Measurements from ENCODE around the gene RNF26. TPM values are rescaled to one million over a fixed set of nuclear protein-coding genes. Genes with fewer than 3 reads are reported as not detected.

The RNF26 gene
- total and polyA plus RNA-seq, 2 donors: 4.7 to 33.3 TPM

- DNase-seq (ENCODE audit: extremely low spot score): no peak
- 72% methylated on average over 13 of the region's 13 CpGs for WGBS
- no peak overlapping the region for H3K4me3 ChIP-seq (ENCODE audit: low read depth, low read length)
- no peaks in the 10 kb centered on the region for H3K36me3 ChIP-seq (ENCODE audit: insufficient read depth)
- peak overlapping the region; percentile 84 for H3K27ac ChIP-seq (ENCODE audit: low read depth)
- no peaks in the 10 kb centered on the region for H3K4me1 ChIP-seq (ENCODE audit: insufficient read depth)
These were observed 35.0 kb downstream of the RNF26 start for GRCh38 chr11:119369132-119369925.

- Histone ChIP-seq H3K4me3 (ENCODE audit: low read depth, low read length) (no peak overlapping the region), H3K27ac (ENCODE audit: low read depth) (no peak overlapping the region)
These were observed 36.2 kb downstream of the RNF26 start for GRCh38 chr11:119370486-119371046.

GRCh38 chr11:119371067-119371601 is 36.8 kb downstream of the RNF26 start:
- no peaks in the 10 kb centered on the region for H3K4me1 ChIP-seq (ENCODE audit: insufficient read depth)
- WGBS: 63% methylated on average over 8 of the region's 8 CpGs
- H3K36me3 ChIP-seq (ENCODE audit: insufficient read depth): no peaks in the 10 kb centered on the region
- no peak overlapping the region for H3K4me3 ChIP-seq (ENCODE audit: low read depth, low read length)
- no peak overlapping the region for H3K27ac ChIP-seq (ENCODE audit: low read depth)
- DNase-seq (ENCODE audit: extremely low spot score): no peak

More at GRCh38 chr11:119370486-119371046, 36.2 kb downstream of the RNF26 start:
- no peaks in the 10 kb centered on the region for H3K36me3 ChIP-seq (ENCODE audit: insufficient read depth)
- no peak for DNase-seq (ENCODE audit: extremely low spot score)
- H3K4me1 ChIP-seq (ENCODE audit: insufficient read depth): no peaks in the 10 kb centered on the region
- 54% methylated on average over 8 of the region's 8 CpGs for WGBS

- no peak overlapping the region for H3K4me3 ChIP-seq (ENCODE audit: low read depth, low read length)
- H3K36me3 ChIP-seq (ENCODE audit: insufficient read depth): no peaks in the 10 kb centered on the region
- no peak overlapping the region for H3K27ac ChIP-seq (ENCODE audit: low read depth)
- H3K4me1 ChIP-seq (ENCODE audit: insufficient read depth): no peaks in the 10 kb centered on the region
- DNase-seq (ENCODE audit: extremely low spot score): no peak
- 76% methylated on average over 8 of the region's 8 CpGs for WGBS
These were observed 37.5 kb downstream of the RNF26 start for GRCh38 chr11:119371778-119372182.

DNA sequence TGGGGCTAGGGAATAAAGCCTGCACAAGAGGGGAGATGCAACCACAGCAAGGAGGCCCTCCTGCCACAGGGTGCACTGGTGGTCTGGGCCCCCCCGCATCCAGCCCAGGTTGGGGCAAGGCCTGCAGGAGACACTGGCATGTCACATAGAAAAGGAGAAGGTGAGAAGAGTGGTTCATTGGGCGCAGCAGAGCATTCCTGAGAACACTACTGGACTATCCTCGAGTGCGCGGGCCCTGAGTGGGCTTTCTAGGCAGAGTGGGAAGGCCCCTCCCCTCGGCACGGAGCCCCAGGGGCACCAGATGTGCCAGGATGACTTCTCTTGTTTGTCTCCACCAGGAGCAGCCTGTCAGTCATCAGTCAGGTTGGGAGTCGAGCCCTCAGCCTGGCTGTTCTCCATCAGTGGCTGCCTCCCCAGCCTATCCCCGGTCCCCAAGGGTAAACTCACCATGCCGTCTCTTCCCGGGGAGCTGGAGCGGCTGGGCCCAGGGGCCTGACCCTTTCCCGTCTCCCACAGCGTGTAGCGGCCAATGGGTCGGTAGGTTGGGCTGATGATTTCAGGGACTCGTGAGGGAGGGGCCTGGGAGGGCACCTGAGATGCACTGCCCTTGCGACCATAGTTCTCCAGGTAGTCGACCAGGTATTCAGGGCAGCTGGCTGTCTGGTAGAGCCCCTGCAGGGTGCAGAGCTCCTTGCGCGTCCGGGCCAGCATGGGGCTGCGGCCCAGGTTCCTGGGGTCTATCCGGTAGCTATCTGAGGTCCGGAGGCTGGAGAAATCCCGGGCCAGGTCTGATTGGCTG is 38.1 kb downstream of the RNF26 start:
- no peaks in the 10 kb centered on the region for H3K4me1 ChIP-seq (ENCODE audit: insufficient read depth)
- DNase-seq (ENCODE audit: extremely low spot score): no peak
- no peak overlapping the region for H3K27ac ChIP-seq (ENCODE audit: low read depth)
- no peaks in the 10 kb centered on the region for H3K36me3 ChIP-seq (ENCODE audit: insufficient read depth)
- 89% methylated on average over 26 of the region's 26 CpGs for WGBS
- no peak overlapping the region for H3K4me3 ChIP-seq (ENCODE audit: low read depth, low read length)

GRCh38 chr11:119373059-119373920 is 39.0 kb downstream of the RNF26 start:
- Histone ChIP-seq H3K4me1 (ENCODE audit: insufficient read depth) (no peaks in the 10 kb centered on the region), H3K4me3 (ENCODE audit: low read depth, low read length) (no peak overlapping the region), H3K36me3 (ENCODE audit: insufficient read depth) (no peaks in the 10 kb centered on the region), H3K27ac (ENCODE audit: low read depth) (no peak overlapping the region)
- DNase-seq (ENCODE audit: extremely low spot score): no peak
- WGBS: 85% methylated on average over 23 of the region's 23 CpGs

GRCh38 chr11:119373921-119374631 is 39.7 kb downstream of the RNF26 start:
- 56% methylated on average over 5 of the region's 5 CpGs for WGBS

GRCh38 chr11:119374632-119375336 is 40.5 kb downstream of the RNF26 start:
- DNase-seq (ENCODE audit: extremely low spot score): no peak
- no peaks in the 10 kb centered on the region for H3K4me1 ChIP-seq (ENCODE audit: insufficient read depth)
- H3K4me3 ChIP-seq (ENCODE audit: low read depth, low read length): no peak overlapping the region
- 43% methylated on average over 11 of the region's 11 CpGs for WGBS
- no peaks in the 10 kb centered on the region for H3K36me3 ChIP-seq (ENCODE audit: insufficient read depth)
- no peak overlapping the region for H3K27ac ChIP-seq (ENCODE audit: low read depth)

More at GRCh38 chr11:119373921-119374631, 39.7 kb downstream of the RNF26 start:
- Histone ChIP-seq H3K36me3 (ENCODE audit: insufficient read depth) (no peaks in the 10 kb centered on the region), H3K4me3 (ENCODE audit: low read depth, low read length) (no peak overlapping the region), H3K27ac (ENCODE audit: low read depth) (no peak overlapping the region), H3K4me1 (ENCODE audit: insufficient read depth) (no peaks in the 10 kb centered on the region)
- DNase-seq (ENCODE audit: extremely low spot score): no peak

GRCh38 chr11:119375337-119376196 is 41.2 kb downstream of the RNF26 start:
- WGBS: 41% methylated on average over 14 of the region's 14 CpGs
- no peaks in the 10 kb centered on the region for H3K36me3 ChIP-seq (ENCODE audit: insufficient read depth)
- DNase-seq (ENCODE audit: extremely low spot score): no peak
- no peaks in the 10 kb centered on the region for H3K4me1 ChIP-seq (ENCODE audit: insufficient read depth)
- no peak overlapping the region for H3K4me3 ChIP-seq (ENCODE audit: low read depth, low read length)
- H3K27ac ChIP-seq (ENCODE audit: low read depth): no peak overlapping the region

DNA sequence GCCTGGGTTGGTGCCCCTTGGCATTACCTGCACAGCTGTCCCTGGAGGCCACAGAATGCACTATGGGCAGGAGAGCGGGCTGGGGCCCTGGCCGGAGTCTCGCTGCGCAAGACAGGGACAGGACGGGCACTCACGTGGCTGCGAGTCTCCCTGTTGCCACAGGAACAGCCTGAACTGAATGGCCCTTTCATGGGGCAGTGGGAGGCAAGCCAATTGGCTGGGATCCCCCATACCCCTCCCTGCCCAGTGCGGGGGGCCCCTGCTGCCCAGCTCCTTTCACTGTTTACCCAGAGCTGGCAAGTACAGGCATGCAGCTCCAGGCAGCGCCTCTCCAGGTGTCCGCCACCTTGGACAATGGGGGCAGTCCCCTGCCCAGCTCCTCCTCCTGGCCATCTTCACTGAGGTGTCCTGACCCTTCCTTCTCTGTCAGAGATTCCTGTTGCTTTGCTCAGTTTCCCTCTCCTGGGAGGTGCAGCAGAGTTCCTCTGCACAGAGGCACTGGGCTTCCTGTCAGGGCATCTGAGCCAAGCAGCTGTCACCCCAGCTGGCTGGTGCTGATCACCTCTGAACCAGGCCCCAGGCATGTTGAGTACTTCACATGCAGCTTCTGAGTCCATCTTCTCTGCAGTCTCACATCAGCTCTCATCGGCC is 42.0 kb downstream of the RNF26 start:
- DNase-seq (ENCODE audit: extremely low spot score): no peak
- H3K4me3 ChIP-seq (ENCODE audit: low read depth, low read length): no peak overlapping the region
- no peaks in the 10 kb centered on the region for H3K36me3 ChIP-seq (ENCODE audit: insufficient read depth)
- 65% methylated on average over 11 of the region's 11 CpGs for WGBS
- H3K27ac ChIP-seq (ENCODE audit: low read depth): no peak overlapping the region
- no peaks in the 10 kb centered on the region for H3K4me1 ChIP-seq (ENCODE audit: insufficient read depth)
